Measurements from ENCODE around the gene DSCAML1. TPM values are rescaled to one million over a fixed set of nuclear protein-coding genes. Genes with fewer than 3 reads are reported as not detected.

DSCAML1 gene
- total and polyA plus RNA-seq, 10 of the 15 experiments (the other 5 are each of a cell fraction or from before 2014, with no cell fraction given), result 0.03 to 0.18 (median 0.06) TPM; not detected in 1

DNA sequence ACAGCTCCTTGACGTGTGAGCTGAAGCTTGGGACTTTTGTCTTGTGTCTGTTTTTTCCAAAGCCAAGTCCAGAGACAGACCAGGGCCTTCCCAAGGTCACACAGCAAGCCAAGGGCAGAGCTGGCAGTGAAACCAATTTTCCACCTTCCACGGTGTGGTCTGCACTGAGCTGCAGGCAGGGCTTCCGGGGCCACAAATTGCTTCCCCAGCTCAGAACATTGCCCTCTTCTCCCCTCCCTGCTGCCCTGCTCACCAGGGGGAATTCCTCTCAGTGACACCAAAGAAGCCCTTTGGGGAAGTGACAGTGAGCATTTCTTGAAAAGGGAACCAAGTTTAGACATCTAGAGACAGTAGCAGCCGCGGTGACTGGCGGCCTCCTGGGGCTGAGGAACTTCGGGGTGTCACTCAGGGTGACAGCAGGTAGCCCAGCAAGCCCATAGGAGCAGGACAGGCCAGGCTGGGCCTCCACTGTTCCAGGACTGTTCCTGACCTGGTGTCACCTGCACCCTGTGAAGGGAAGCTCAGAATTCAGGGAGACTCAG is 18.3 kb upstream of the DSCAML1 start (continued):
- TF ChIP-seq JUND (IDR thresholded peaks at IDR 0.05; ENCODE audit: low read depth, low read length) (no peak), CREM (IDR thresholded peaks at IDR 0.05; ENCODE audit: low read depth) (peak; percentile 49), NFYB (IDR thresholded peaks at IDR 0.05; ENCODE audit: insufficient read depth, low read depth, low read length) (no peak), TCF7 (IDR thresholded peaks at IDR 0.05; ENCODE audit: borderline replicate concordance) (no peak), MTA2 (IDR thresholded peaks at IDR 0.05; ENCODE audit: low read depth) (peak; percentile 65), STAT1 (conservative IDR thresholded peaks at IDR 0.05) (0 out of 2 replicates have a peak, but pooled peaks have one; percentile 54), GABPA (IDR thresholded peaks at IDR 0.05; ENCODE audit: low read depth) (no peak), PML (IDR thresholded peaks at IDR 0.05; ENCODE audit: low read length) (0 out of 2 replicates have a peak, but pooled peaks have one; percentile 54), POLR2A (IDR thresholded peaks at IDR 0.05; ENCODE audit: low read depth, low read length) (peak; percentile 73), RELA (IDR thresholded peaks at IDR 0.05; ENCODE audit: borderline replicate concordance, partially characterized antibody) (peak; percentile 95), CREB1 (IDR thresholded peaks at IDR 0.05; ENCODE audit: low read depth) (0 out of 2 replicates have a peak, but pooled peaks have one; percentile 45), BACH1 (IDR thresholded peaks at IDR 0.05; ENCODE audit: borderline replicate concordance) (peak; percentile 19), EP300 (IDR thresholded peaks at IDR 0.05; ENCODE audit: borderline replicate concordance in 1 of 2, control insufficient read depth in 1 of 2, low read depth in 2 of 2, low read length in 2 of 2) (peak; percentile 62 to 83; a peak in 3 of 4 replicates), YY1 (IDR thresholded peaks at IDR 0.05; ENCODE audit: low read depth, low read length) (peak; percentile 62), SMAD1 (IDR thresholded peaks at IDR 0.05; ENCODE audit: low read depth, partially characterized antibody) (no peak), CHD1 (IDR thresholded peaks at IDR 0.05; ENCODE audit: low read depth, low read length) (no peak; the same call in 1 of the 2 replicates), CHD2 (IDR thresholded peaks at IDR 0.05; ENCODE audit: borderline replicate concordance, low read depth, low read length) (peak; percentile 65; the same call in 1 of the 2 replicates)
- TF ChIP-seq, protein P1, sequence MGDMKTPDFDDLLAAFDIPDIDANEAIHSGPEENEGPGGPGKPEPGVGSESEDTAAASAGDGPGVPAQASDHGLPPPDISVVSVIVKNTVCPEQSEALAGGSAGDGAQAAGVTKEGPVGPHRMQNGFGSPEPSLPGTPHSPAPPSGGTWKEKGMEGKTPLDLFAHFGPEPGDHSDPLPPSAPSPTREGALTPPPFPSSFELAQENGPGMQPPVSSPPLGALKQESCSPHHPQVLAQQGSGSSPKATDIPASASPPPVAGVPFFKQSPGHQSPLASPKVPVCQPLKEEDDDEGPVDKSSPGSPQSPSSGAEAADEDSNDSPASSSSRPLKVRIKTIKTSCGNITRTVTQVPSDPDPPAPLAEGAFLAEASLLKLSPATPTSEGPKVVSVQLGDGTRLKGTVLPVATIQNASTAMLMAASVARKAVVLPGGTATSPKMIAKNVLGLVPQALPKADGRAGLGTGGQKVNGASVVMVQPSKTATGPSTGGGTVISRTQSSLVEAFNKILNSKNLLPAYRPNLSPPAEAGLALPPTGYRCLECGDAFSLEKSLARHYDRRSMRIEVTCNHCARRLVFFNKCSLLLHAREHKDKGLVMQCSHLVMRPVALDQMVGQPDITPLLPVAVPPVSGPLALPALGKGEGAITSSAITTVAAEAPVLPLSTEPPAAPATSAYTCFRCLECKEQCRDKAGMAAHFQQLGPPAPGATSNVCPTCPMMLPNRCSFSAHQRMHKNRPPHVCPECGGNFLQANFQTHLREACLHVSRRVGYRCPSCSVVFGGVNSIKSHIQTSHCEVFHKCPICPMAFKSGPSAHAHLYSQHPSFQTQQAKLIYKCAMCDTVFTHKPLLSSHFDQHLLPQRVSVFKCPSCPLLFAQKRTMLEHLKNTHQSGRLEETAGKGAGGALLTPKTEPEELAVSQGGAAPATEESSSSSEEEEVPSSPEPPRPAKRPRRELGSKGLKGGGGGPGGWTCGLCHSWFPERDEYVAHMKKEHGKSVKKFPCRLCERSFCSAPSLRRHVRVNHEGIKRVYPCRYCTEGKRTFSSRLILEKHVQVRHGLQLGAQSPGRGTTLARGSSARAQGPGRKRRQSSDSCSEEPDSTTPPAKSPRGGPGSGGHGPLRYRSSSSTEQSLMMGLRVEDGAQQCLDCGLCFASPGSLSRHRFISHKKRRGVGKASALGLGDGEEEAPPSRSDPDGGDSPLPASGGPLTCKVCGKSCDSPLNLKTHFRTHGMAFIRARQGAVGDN (IDR thresholded peaks at IDR 0.05), result peak; percentile 92
- TF ChIP-seq, protein P2, sequence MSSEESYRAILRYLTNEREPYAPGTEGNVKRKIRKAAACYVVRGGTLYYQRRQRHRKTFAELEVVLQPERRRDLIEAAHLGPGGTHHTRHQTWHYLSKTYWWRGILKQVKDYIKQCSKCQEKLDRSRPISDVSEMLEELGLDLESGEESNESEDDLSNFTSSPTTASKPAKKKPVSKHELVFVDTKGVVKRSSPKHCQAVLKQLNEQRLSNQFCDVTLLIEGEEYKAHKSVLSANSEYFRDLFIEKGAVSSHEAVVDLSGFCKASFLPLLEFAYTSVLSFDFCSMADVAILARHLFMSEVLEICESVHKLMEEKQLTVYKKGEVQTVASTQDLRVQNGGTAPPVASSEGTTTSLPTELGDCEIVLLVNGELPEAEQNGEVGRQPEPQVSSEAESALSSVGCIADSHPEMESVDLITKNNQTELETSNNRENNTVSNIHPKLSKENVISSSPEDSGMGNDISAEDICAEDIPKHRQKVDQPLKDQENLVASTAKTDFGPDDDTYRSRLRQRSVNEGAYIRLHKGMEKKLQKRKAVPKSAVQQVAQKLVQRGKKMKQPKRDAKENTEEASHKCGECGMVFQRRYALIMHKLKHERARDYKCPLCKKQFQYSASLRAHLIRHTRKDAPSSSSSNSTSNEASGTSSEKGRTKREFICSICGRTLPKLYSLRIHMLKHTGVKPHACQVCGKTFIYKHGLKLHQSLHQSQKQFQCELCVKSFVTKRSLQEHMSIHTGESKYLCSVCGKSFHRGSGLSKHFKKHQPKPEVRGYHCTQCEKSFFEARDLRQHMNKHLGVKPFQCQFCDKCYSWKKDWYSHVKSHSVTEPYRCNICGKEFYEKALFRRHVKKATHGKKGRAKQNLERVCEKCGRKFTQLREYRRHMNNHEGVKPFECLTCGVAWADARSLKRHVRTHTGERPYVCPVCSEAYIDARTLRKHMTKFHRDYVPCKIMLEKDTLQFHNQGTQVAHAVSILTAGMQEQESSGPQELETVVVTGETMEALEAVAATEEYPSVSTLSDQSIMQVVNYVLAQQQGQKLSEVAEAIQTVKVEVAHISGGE (CRISPR knock-in tag; IDR thresholded peaks at IDR 0.05), result no peak; the same call in 1 of the 2 replicates
- TF ChIP-seq, protein P3, sequence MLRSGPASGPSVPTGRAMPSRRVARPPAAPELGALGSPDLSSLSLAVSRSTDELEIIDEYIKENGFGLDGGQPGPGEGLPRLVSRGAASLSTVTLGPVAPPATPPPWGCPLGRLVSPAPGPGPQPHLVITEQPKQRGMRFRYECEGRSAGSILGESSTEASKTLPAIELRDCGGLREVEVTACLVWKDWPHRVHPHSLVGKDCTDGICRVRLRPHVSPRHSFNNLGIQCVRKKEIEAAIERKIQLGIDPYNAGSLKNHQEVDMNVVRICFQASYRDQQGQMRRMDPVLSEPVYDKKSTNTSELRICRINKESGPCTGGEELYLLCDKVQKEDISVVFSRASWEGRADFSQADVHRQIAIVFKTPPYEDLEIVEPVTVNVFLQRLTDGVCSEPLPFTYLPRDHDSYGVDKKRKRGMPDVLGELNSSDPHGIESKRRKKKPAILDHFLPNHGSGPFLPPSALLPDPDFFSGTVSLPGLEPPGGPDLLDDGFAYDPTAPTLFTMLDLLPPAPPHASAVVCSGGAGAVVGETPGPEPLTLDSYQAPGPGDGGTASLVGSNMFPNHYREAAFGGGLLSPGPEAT (IDR thresholded peaks at IDR 0.05; ENCODE audit: low read depth), result peak; percentile 97
- TF ChIP-seq, protein P4, sequence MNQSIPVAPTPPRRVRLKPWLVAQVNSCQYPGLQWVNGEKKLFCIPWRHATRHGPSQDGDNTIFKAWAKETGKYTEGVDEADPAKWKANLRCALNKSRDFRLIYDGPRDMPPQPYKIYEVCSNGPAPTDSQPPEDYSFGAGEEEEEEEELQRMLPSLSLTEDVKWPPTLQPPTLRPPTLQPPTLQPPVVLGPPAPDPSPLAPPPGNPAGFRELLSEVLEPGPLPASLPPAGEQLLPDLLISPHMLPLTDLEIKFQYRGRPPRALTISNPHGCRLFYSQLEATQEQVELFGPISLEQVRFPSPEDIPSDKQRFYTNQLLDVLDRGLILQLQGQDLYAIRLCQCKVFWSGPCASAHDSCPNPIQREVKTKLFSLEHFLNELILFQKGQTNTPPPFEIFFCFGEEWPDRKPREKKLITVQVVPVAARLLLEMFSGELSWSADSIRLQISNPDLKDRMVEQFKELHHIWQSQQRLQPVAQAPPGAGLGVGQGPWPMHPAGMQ (IDR thresholded peaks at IDR 0.05; ENCODE audit: borderline replicate concordance), result no peak

Data from GM12878 (cell line).